Esophagus squamous epithelium (tissue), 5 donors: ENCODE data around the gene FBLIM1. TPM values are rescaled to one million over a fixed set of nuclear protein-coding genes. Genes with fewer than 3 reads are reported as not detected.

Experiments
- DNase-seq: peaks from one replicate; lab custom pipeline; 2025; lab: John Stamatoyannopoulos, UW
- H3K27ac ChIP-seq, 4 donors: fragments of 200-600 bp; sonication (generic); one replicate each; pipeline ENCODE4 v1.5.1; 2016 to 2019; ENCODE audit warnings: mild to moderate bottlenecking in 1 of 4
- H3K27me3 ChIP-seq, 4 donors: fragments of 200-600 bp; sonication (generic); 1 replicate in 3 of 4; 2 replicates in 1 of 4; pipeline versions ENCODE4 v1.5.1 to v1.6.0; 2017 to 2021; ENCODE audit warnings: antibody characterized with exemption in 1 of 4
- H3K36me3 ChIP-seq, 3 donors: fragments of 200-600 bp; sonication (generic); one replicate each; pipeline ENCODE4 v1.5.1; 2016 to 2019
- H3K4me1 ChIP-seq, 3 donors: fragments of 200-600 bp; sonication (generic); one replicate each; pipeline ENCODE4 v1.5.1; 2017 to 2019
- H3K4me3 ChIP-seq, 4 donors: fragments of 200-600 bp; sonication (generic); 1 replicate in 3 of 4; 2 replicates in 1 of 4; pipeline ENCODE4 v1.5.1; 2016 to 2019; ENCODE audit warnings: mild to moderate bottlenecking in 2 of 4, moderate library complexity in 1 of 4
- H3K9me3 ChIP-seq, 3 donors: fragments of 200-600 bp; sonication (generic); one replicate each; pipeline ENCODE4 v1.5.1; 2016 to 2019
- CTCF ChIP-seq, 6 experiments: fragments of 450-650 bp in 4 of 6; fragments of 200-600 bp in 2 of 6; sonication (generic) in 2 of 6; IDR thresholded peaks; one replicate each; pipeline ENCODE4 v1.5.1; 2016 to 2019; ENCODE audit warnings: antibody characterized with exemption in 6 of 6, mild to moderate bottlenecking in 4 of 6, moderate library complexity in 4 of 6
- POLR2A ChIP-seq, 4 donors: fragments of 450-650 bp; IDR thresholded peaks; one replicate each; pipeline ENCODE4 v1.6.1; 2017; ENCODE audit warnings: antibody characterized with exemption in 4 of 4, mild to moderate bottlenecking in 4 of 4, moderate library complexity in 3 of 4
- WGBS, 2 donors: methylation state at CpG; one replicate each; pipeline ENCODE4 v1.1.5; 2018; 5-methylcytosine and 5-hydroxymethylcytosine counted together
- intact Hi-C: fragments of 100-400 bp; cut with DNase I; formaldehyde crosslinking; loops from one replicate; pipeline ENCODE4 v1.15.0; 2022
- total RNA-seq, 4 donors: library from RNA; depleted of rRNA; stranded (reverse); fragments of >200 nt; gene quantifications; one replicate each; pipeline ENCODE4 v1.1.0, GENCODE V29; 2016
- donor health status: DM: yes; HTN: yes; CAD: no.

Gene FBLIM1
- total RNA-seq, 4 donors from 2014 or later, result 28.2 to 46.0 (median 29.4) TPM

- DNase-seq, result no peak
- intact Hi-C loops, result no loop called here
- Histone ChIP-seq H3K27me3 (no peaks in the 10 kb centered on the region), H3K4me1 (peaks cover 27 to 62% (median 35%) of the 10 kb centered on the region in 3 donors), H3K36me3 (peaks cover 48 to 65% (median 54%) of the 10 kb centered on the region in 3 donors), H3K27ac (no peak overlapping the region), H3K9me3 (no peaks in the 10 kb centered on the region), H3K4me3 (no peak overlapping the region)
- WGBS, 2 donors, result 90 to 94% methylated on average over 7 to 12 of the region's 27 CpGs
- no peak for TF ChIP-seq CTCF (IDR thresholded peaks at IDR 0.05)
- TF ChIP-seq POLR2A (IDR thresholded peaks at IDR 0.05), result no peak
Observed at GRCh38 chr1:15733726-15734226, 24.8 kb upstream of the FBLIM1 start.

GRCh38 chr1:15734296-15734695 is 24.3 kb upstream of the FBLIM1 start:
- Histone ChIP-seq H3K36me3 (peaks cover 44 to 60% (median 49%) of the 10 kb centered on the region in 3 donors), H3K27ac (peak overlapping the region in 1 of 4 donors; percentile 75), H3K27me3 (no peaks in the 10 kb centered on the region), H3K4me3 (no peak overlapping the region), H3K4me1 (peaks cover 27 to 62% (median 35%) of the 10 kb centered on the region in 3 donors), H3K9me3 (no peaks in the 10 kb centered on the region)
- TF ChIP-seq CTCF (IDR thresholded peaks at IDR 0.05) (no peak), POLR2A (IDR thresholded peaks at IDR 0.05) (no peak)
- intact Hi-C loops, result no loop called here
- no peak for DNase-seq
- 73 to 90% methylated on average over 3 to 4 of the region's 13 CpGs for WGBS, 2 donors

GRCh38 chr1:15734901-15735300 is 23.7 kb upstream of the FBLIM1 start:
- no peak overlapping the region for H3K4me3 ChIP-seq
- H3K4me1 ChIP-seq, result peaks cover 27 to 62% (median 35%) of the 10 kb centered on the region in 3 donors
- TF ChIP-seq CTCF (IDR thresholded peaks at IDR 0.05) (no peak), POLR2A (IDR thresholded peaks at IDR 0.05) (no peak)
- intact Hi-C loops, result no loop called here
- no peaks in the 10 kb centered on the region for H3K9me3 ChIP-seq
- DNase-seq, result no peak
- peak overlapping the region; percentile 50 to 75 (median 68) for H3K27ac ChIP-seq
- H3K27me3 ChIP-seq, result no peaks in the 10 kb centered on the region
- 60 to 67% methylated on average over 2 to 4 of the region's 17 CpGs for WGBS, 2 donors
- H3K36me3 ChIP-seq, result peaks cover 41 to 54% (median 43%) of the 10 kb centered on the region in 3 donors

GRCh38 chr1:15735304-15736037 is 23.1 kb upstream of the FBLIM1 start:
- DNase-seq, result no peak
- intact Hi-C loops, result no loop called here

More at GRCh38 chr1:15735304-15736037, 23.1 kb upstream of the FBLIM1 start:
- WGBS, 2 donors, result 47 to 52% methylated on average over 3 to 9 of the region's 12 CpGs
- TF ChIP-seq CTCF (IDR thresholded peaks at IDR 0.05) (no peak), POLR2A (IDR thresholded peaks at IDR 0.05) (no peak)
- H3K4me3 ChIP-seq, result no peak overlapping the region
- H3K27me3 ChIP-seq, result no peaks in the 10 kb centered on the region
- H3K27ac ChIP-seq, result peak overlapping the region; percentile 50 to 75 (median 68)
- peaks cover 35 to 48% (median 37%) of the 10 kb centered on the region in 3 donors for H3K36me3 ChIP-seq
- peaks cover 27 to 62% (median 35%) of the 10 kb centered on the region in 3 donors for H3K4me1 ChIP-seq
- H3K9me3 ChIP-seq, result no peaks in the 10 kb centered on the region
